ENCODE data around the gene HERPUD1.

DNA sequence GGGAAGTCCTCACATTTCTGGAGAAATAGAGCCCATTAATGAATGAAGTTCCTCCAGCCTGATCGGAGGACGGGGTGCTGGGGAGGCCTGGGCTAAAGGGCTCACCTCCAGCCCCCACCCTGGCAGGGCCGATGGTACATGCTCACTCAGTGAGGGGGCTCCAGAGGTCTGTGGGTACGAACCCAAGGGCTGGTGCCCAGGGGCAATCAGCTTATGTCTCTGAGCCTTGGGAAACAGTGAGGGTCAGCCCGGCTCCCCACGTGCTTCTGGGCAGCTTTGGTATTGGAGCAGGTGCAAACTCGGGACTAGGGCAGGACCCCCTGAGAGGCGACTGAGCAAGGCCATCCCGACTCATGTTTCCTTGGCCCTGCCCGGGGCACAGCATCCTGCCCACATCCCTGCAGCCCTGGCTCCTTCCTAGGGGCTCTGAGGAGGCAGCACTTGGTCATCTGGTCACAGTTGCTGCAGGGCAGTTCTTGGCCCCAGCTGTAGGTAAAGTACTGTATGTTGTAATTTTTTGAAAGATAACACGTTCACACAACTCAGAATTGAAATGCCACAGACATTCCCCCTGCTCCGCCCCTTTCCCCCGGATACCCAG lies 28.8 kb downstream of the HERPUD1 start:
- TF ChIP-seq KAT7 (CRISPR knock-in tag; IDR thresholded peaks at IDR 0.05; ENCODE audit: borderline replicate concordance): no peak
- TF ChIP-seq EZH2 (conservative IDR thresholded peaks at IDR 0.05; ENCODE audit: low read depth, low read length): no peak
- no peak for TF ChIP-seq EP300 (IDR thresholded peaks at IDR 0.05; ENCODE audit: low read depth in 2 of 2, low read length in 2 of 2)
- no peak for TF ChIP-seq EP300 (CRISPR knock-in tag; IDR thresholded peaks at IDR 0.05; ENCODE audit: borderline replicate concordance)
